SKM-1 treated with dmso at 0.1 percent for 144 hours (cell line): ENCODE results near the gene RCOR2.
A peak's percentile ranks its signal among the peaks of the same experiment; 100 is the strongest.

Source experiments
- DNase-seq: peaks from one replicate; lab custom pipeline; 2025; ENCODE audit not compliant: unreplicated experiment; lab: John Stamatoyannopoulos, UW

The RCOR2 gene

DNA sequence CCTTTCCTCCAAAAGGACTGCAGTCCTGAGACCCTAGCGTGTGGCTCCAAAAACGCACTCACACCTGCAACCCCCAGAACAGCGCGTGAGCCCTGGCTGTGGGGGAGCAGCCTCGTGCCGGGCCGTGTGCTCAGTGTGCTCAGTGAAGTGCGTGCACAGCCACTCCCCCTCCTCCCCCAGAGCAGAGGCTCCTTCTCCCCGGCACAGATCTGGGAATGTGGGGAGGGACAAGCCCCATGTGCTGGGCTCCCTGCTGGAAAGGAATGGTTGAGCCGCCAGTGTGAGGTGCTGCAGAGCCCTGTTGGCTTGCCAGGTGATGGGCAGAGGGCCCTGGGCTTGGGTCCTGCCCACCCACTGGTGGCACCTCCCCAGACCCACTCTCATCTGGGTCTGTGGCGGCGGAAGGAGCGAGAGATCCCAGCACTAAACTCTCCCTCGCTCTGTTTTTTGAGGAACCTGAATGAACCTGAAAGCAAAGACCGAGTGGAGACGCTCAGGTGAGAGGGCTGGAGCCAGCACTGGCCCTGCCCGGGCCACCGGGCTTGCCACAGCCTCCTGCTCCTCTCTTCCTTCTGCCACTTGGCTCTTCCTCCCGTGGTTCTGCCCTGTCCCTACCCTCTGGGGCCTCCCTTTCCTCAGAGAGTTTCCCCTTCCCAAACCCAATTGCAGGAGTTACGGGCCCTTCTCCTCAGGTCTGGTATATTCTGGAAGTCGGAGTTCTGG lies 9.0 kb downstream of the RCOR2 start:
- no peak for DNase-seq

DNA sequence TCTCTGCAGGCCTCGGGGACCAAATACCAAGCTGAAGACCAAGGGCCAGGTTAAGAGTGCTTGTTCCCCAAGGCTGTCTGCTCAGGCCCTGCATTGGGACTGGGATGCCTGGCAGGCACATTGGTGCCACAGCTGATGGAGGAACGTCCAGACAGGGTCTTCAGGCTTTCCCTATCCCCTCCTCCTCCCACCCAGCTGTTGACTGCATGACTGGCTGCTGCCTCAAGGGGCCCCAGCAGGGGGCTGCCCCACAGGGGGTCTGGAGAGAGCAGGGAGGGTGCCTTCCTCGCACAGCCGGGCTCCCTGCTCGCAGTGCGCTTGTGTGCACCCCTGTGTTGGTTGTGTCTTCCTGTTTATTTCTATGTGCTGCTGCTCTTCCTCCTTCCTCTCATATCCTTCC lies 9.9 kb downstream of the RCOR2 start:
- DNase-seq, result no peak

- peak; percentile 16 for DNase-seq
These were observed 10.4 kb downstream of the RCOR2 start for GRCh38 chr11:63906585-63906984.

- no peak for DNase-seq
These were observed 10.9 kb downstream of the RCOR2 start for GRCh38 chr11:63906087-63906486.

DNA sequence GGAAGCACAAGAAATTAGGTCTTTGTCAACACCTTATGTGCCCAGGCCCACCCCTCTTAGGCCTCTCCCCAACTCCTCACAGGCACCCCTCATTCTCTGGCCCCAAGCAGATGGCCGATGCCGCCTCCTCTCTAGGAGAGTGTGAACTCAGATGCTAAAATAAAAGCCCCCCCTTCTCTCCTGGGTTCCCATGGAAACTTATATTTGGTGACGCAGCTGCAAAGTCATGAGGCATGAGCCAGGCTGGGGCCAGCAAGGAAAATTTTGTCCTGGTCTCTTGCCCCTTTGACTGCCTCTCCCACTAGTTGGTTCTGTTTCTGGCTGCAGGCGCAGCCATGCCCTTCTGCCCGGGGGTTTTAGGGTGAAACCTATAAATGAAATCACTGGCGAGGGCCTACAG lies 11.8 kb downstream of the RCOR2 start:
- DNase-seq, result no peak

DNA sequence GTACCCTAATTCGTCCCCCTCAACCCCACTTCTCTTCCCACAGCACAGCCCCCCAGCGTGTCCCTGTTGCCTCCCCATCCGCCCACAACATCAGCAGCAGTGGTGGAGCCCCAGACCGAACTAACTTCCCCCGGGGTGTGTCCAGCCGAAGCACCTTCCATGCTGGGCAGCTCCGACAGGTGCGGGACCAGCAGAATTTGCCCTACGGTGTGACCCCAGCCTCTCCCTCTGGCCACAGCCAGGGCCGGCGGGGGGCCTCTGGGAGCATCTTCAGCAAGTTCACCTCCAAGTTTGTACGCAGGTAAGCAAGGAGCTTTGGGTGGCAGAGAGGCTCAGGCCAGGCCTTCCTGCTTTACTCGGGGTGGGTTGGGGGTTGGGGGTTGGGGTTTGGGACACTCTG lies 12.2 kb downstream of the RCOR2 start:
- no peak for DNase-seq

DNA sequence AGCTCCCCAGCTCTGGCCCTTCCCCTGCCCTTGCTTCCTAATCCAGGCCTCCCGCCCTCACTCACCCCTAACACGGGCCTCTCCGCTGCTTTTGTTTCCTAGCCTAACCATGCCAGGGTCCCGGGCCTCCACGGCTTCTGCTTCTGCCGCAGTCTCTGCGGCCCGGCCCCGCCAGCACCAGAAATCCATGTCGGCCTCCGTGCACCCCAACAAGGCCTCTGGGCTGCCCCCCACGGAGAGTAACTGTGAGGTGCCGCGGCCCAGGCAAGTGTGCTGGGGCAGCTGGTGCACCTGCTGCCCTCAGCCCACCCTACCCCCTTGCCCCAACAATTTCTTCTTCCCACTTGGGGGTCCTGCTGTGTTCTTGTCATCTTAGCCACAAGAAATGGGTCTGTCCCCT lies 13.1 kb downstream of the RCOR2 start:
- no peak for DNase-seq

DNA sequence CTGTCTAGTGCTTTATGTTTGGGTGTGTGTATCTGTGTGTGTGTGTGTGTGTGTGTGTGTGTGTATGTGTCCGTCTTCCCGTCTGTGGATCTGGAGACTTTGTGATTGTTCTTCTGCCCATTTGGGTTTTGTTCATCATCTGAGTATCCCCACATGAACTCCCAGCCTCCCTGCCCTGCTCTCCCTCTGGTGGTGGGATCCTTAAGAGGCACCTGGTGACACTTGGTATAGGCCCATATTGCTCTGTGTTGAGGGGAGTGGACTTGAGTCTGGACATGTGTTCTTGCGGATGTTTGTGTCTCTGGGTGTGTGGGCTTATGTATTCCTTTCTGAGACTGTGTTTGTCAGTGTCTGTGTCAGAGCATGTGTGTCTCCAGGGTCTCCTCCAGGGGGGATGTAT lies 15.3 kb downstream of the RCOR2 start:
- no peak for DNase-seq

GRCh38 chr11:63897459-63898146 lies 19.4 kb downstream of the RCOR2 start:
- no peak for DNase-seq

GRCh38 chr11:63896071-63896470 lies 20.9 kb downstream of the RCOR2 start:
- no peak for DNase-seq

DNA sequence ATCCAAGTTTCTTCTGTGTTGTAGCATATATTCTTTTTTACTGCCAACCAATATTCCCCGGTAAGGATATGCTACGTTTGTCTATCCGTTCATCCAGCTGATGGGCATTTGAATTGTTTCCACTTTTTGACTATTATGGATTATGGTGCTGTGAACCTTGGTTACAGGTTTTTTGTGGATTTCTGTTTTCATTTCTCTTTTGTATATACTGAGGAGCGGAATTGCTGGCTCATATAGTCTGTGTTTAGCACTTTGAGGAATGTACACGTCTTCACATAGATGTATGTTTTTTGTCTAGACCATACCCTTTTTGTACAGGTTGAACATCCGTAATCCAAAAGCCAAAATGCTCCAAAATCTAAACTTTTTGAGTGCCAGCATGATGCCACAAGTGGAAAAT lies 23.6 kb downstream of the RCOR2 start:
- DNase-seq, result no peak

GRCh38 chr11:63892228-63892627 lies 24.7 kb downstream of the RCOR2 start:
- no peak for DNase-seq

GRCh38 chr11:63890368-63890767 lies 26.6 kb downstream of the RCOR2 start:
- DNase-seq, result no peak

DNA sequence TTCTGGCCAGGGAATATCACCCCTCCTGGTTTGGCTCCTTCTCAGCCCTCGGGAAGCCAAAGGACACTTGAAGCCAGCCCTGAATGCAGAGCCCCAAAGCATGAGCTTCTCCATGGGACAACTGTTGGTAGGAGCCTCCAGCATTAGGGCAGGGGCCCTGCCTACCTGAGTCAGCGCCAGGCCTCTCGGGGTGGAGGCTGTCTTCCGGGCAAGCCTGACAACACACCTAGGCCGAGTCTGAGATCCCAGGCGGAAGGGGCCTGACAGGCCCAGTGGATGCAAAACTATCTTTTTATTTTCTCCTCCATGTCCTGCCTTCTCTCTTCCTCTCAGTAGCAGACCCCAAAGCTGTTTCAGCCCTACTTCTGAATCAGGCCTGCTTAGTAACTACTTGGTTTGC lies 27.6 kb downstream of the RCOR2 start:
- no peak for DNase-seq

DNA sequence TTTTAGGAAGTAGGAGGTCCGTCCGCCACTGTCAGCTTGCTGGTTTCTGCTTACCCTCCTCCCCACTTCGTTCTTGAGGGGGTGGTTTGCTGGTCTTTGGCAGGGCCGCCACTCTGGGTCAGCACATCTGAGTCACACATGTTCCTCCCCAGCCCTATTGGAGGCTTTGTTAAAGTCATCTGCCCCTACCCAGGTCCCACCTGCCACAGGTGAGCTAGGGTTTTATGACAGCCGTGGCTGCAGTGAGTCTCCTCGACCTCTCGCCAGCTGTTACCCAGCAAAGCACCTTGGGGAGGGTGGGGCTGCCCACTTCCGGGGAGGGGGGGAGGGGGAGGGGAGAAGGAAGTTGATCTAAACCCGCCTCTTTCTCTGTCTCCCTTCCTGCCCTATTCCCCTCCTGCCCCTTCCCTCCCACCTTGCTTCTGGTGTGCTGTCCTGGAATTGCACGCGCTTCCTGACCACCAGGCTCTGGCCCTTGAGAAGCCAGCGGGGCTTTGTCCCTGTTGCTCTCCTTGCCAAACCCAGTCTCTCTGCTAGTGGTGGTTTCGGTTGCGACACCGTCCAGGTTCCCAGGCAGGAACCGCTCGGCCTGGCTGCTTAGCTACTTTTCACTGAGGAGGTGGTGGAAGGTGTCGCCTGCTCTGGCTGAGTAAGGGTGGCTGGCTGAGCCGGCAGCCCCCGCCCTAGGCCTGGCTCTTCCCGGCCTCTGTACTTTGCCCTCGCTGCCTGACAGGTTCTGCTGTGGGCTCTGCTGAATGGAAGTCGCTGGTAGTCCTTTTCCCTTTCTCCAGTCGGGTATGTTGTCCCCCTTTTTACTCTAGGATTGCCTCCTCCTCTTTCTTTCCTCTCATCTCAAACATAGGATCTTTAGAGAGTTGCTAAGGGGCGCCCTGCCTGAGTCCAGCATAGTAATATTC lies 28.5 kb downstream of the RCOR2 start:
- peak; percentile 90 for DNase-seq

DNA sequence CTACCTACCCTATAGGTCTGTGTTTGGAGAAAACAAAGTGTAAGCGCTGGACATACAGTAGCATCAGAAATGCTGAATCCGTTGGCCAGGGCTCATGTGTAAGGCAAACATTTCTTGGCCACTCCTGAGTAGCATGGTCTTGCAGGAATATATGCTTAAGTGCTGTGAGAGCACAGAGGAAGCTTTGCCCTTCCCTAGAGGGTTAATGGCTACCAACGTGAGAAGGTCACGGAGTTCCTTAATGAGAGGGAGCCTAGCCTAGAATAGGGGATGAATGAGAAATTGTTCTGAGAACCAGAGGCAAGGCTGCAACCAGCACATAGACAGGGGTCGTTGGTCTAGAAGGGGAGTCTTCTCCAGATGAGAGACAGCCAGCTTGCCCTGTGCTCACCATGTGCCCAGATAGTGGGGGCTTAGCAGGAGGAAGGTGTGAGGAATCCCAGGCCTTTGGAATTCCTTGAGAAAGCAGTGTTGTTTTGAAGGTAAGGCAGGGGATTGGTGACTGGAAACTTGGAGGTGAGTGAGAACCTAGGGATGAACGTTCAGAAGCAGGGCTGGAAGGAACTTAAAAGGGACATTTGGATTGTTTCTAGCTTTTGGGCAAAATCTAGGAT lies 29.5 kb downstream of the RCOR2 start:
- DNase-seq, result no peak

GRCh38 chr11:63884196-63884932 lies 32.6 kb downstream of the RCOR2 start:
- no peak for DNase-seq

GRCh38 chr11:63883791-63884190 lies 33.2 kb downstream of the RCOR2 start:
- no peak for DNase-seq

DNA sequence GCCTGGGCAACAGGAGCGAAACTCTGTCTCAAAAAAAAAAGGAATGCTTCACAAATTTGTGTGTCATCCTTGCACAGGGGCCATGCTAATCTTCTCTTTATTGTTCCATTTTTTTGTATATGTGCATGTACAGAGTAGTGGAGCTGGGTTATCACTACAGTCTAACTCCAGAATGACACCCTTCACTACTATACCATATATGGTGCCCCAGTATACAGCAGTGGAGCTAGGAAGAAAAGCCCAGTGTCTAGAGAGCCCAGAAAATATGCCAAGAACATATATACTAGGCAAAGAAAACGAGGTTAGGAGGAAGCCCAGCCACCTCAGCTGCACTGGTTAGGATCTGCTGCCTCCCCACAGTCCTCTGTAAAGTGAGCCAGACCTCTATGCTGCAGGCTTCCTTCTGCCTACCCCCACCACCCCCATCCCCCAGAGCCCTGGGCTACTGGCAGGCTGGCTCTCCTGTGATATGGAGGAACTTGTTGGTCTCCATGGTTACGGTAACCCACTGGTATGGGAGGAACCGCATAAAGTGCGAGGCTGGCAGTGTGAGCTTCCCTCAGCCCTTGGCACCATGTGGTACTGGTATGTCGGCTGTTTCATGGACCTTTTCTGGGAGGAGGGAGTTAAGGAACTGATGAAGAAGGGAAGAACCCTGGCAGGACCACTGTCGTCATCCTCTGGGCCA lies 34.3 kb downstream of the RCOR2 start:
- peak; percentile 59 for DNase-seq

GRCh38 chr11:63880403-63880790 lies 36.6 kb downstream of the RCOR2 start:
- no peak for DNase-seq
